Astrocyte (in vitro differentiated cells and primary cell): ENCODE results near the gene TRAFD1. TPM values are rescaled to one million over a fixed set of nuclear protein-coding genes. Genes with fewer than 3 reads are reported as not detected.

Experiments
- DNase-seq: peaks from one replicate; pipeline ENCODE4 v3.0.0-alpha.2; 2010; ENCODE audit warnings: low read depth
- FAIRE-seq: peaks from 2 replicates; lab custom pipeline; 2011; peaks lifted over from hg19 to GRCh38; lab: Jason Lieb, UNC
- H2AFZ ChIP-seq: 2 replicates; pipeline ENCODE4 v1.6.0; 2012; ENCODE audit warnings: low read depth, low read length, inconsistent platforms
- H3K27ac ChIP-seq: 2 replicates; pipeline ENCODE4 v1.5.1; 2011; ENCODE audit warnings: low read depth, low read length, inconsistent platforms
- H3K27me3 ChIP-seq: 2 replicates; pipeline ENCODE4 v1.6.0; 2011; ENCODE audit warnings: low read length, inconsistent platforms; ENCODE audit not compliant: insufficient read depth
- H3K36me3 ChIP-seq: 2 replicates; pipeline ENCODE4 v1.5.1; 2011; ENCODE audit warnings: low read length, inconsistent platforms; ENCODE audit not compliant: insufficient read depth
- H3K4me1 ChIP-seq: 2 replicates; pipeline ENCODE4 v1.5.1; 2011; ENCODE audit warnings: low read length, inconsistent platforms; ENCODE audit not compliant: insufficient read depth
- H3K4me2 ChIP-seq: 2 replicates; pipeline ENCODE4 v1.6.0; 2012; ENCODE audit warnings: low read length, inconsistent platforms
- H3K4me3 ChIP-seq: 2 replicates; pipeline ENCODE4 v1.5.1; 2011; ENCODE audit warnings: low read depth, mild to moderate bottlenecking, low read length, inconsistent platforms; ENCODE audit not compliant: insufficient read depth
- H3K79me2 ChIP-seq: 2 replicates; pipeline ENCODE4 v1.6.0; 2012; ENCODE audit warnings: mild to moderate bottlenecking, low read length, inconsistent platforms; ENCODE audit not compliant: insufficient read depth
- H3K9ac ChIP-seq: 2 replicates; pipeline ENCODE4 v1.6.0; 2012; ENCODE audit warnings: mild to moderate bottlenecking, low read length, inconsistent platforms
- H3K9me3 ChIP-seq: 2 replicates; pipeline ENCODE4 v1.5.1; 2012; ENCODE audit warnings: low read depth, mild to moderate bottlenecking, low read length, inconsistent platforms; ENCODE audit not compliant: insufficient read depth
- H4K20me1 ChIP-seq: 2 replicates; pipeline ENCODE4 v1.6.0; 2012; ENCODE audit warnings: low read length, inconsistent platforms; ENCODE audit not compliant: insufficient read depth
- H3K27ac Mint-ChIP-seq: one replicate; pipeline ENCODE4 v1.8.0; 2021; ENCODE audit warnings: mild to moderate bottlenecking, mixed read lengths; ENCODE audit not compliant: unreplicated experiment
- H3K27me3 Mint-ChIP-seq: one replicate; pipeline ENCODE4 v1.8.0; 2021; ENCODE audit warnings: low read depth, mixed read lengths; ENCODE audit not compliant: unreplicated experiment
- H3K36me3 Mint-ChIP-seq: one replicate; pipeline ENCODE4 v1.8.0; 2021; ENCODE audit warnings: low read depth, mixed read lengths; ENCODE audit not compliant: unreplicated experiment
- H3K4me1 Mint-ChIP-seq: one replicate; pipeline ENCODE4 v1.8.0; 2021; ENCODE audit warnings: low read depth, mixed read lengths; ENCODE audit not compliant: unreplicated experiment
- H3K4me3 Mint-ChIP-seq: one replicate; pipeline ENCODE4 v1.8.0; 2021; ENCODE audit warnings: mild to moderate bottlenecking, moderate library complexity, mixed read lengths; ENCODE audit not compliant: unreplicated experiment
- H3K9me3 Mint-ChIP-seq: one replicate; pipeline ENCODE4 v1.8.0; 2021; ENCODE audit warnings: mild to moderate bottlenecking, mixed read lengths; ENCODE audit not compliant: unreplicated experiment
- CTCF ChIP-seq: IDR thresholded peaks from 2 replicates; pipeline ENCODE4 v1.5.1; 2011; ENCODE audit warnings: low read depth, mild to moderate bottlenecking, inconsistent platforms, low read length, moderate library complexity; ENCODE audit not compliant: insufficient read depth
- EZH2 ChIP-seq: IDR thresholded peaks from 2 replicates; pipeline ENCODE4 v1.6.1; 2012; ENCODE audit warnings: mild to moderate bottlenecking, low read length, inconsistent platforms; ENCODE audit not compliant: insufficient read depth
- total RNA-seq: library from RNA; stranded (reverse); gene quantifications from 2 replicates; pipeline ENCODE4 v1.2.1, GENCODE V29; 2021

TRAFD1 gene
- total RNA-seq, 1 donor from 2014 or later, result 35.6 TPM

GRCh38 chr12:112131686-112132085 lies 6.3 kb downstream of the TRAFD1 start:
- H3K27me3 Mint-ChIP-seq, result no peaks in the 10 kb centered on the region
- Histone ChIP-seq H3K4me2 (no peak overlapping the region), H3K27ac (no peak overlapping the region), H3K4me3 (no peak overlapping the region), H3K4me1 (peaks cover 3% of the 10 kb centered on the region), H4K20me1 (peaks cover 23% of the 10 kb centered on the region), H3K36me3 (peaks cover 17% of the 10 kb centered on the region), H3K79me2 (peaks cover 47% of the 10 kb centered on the region), H3K9ac (no peak overlapping the region), H3K27me3 (no peaks in the 10 kb centered on the region), H2AFZ (no peak overlapping the region), H3K9me3 (no peaks in the 10 kb centered on the region)
- DNase-seq (no peak), FAIRE-seq (no peak)
- H3K4me3 Mint-ChIP-seq, result no peak overlapping the region
- H3K9me3 Mint-ChIP-seq, result no peaks in the 10 kb centered on the region
- TF ChIP-seq EZH2, result no peak
- no peak for TF ChIP-seq CTCF
- H3K4me1 Mint-ChIP-seq, result peaks cover 12% of the 10 kb centered on the region
- H3K27ac Mint-ChIP-seq, result no peak overlapping the region
- H3K36me3 Mint-ChIP-seq, result peaks cover 4% of the 10 kb centered on the region

- H3K4me1 ChIP-seq, result no peaks in the 10 kb centered on the region
- no peak overlapping the region for H3K4me2 ChIP-seq
- no peak overlapping the region for H3K9ac ChIP-seq
- H3K4me3 ChIP-seq, result no peak overlapping the region
- no peak for TF ChIP-seq EZH2
- TF ChIP-seq CTCF, result no peak
- DNase-seq (no peak), FAIRE-seq (no peak)
- H3K27ac ChIP-seq, result no peak overlapping the region
- Mint-ChIP-seq H3K36me3 (peaks cover 6% of the 10 kb centered on the region), H3K27ac (no peak overlapping the region), H3K27me3 (no peaks in the 10 kb centered on the region), H3K4me1 (peaks cover 6% of the 10 kb centered on the region), H3K4me3 (no peak overlapping the region), H3K9me3 (no peaks in the 10 kb centered on the region)
- peaks cover 31% of the 10 kb centered on the region for H3K79me2 ChIP-seq
- no peaks in the 10 kb centered on the region for H3K27me3 ChIP-seq
- H3K9me3 ChIP-seq, result no peaks in the 10 kb centered on the region
- H4K20me1 ChIP-seq, result peaks cover 12% of the 10 kb centered on the region
- peaks cover 24% of the 10 kb centered on the region for H3K36me3 ChIP-seq
- H2AFZ ChIP-seq, result no peak overlapping the region
These were observed 8.1 kb downstream of the TRAFD1 start for GRCh38 chr12:112133418-112133817.

GRCh38 chr12:112134731-112135130 lies 9.4 kb downstream of the TRAFD1 start:
- H3K9me3 ChIP-seq, result no peaks in the 10 kb centered on the region
- H2AFZ ChIP-seq, result no peak overlapping the region
- peaks cover 2% of the 10 kb centered on the region for H3K4me1 Mint-ChIP-seq
- peaks cover 6% of the 10 kb centered on the region for H3K36me3 Mint-ChIP-seq
- H3K79me2 ChIP-seq, result peaks cover 19% of the 10 kb centered on the region
- H3K27ac Mint-ChIP-seq, result no peak overlapping the region
- no peak overlapping the region for H3K9ac ChIP-seq
- H3K27me3 ChIP-seq, result no peaks in the 10 kb centered on the region
- peaks cover 32% of the 10 kb centered on the region for H3K36me3 ChIP-seq
- no peak overlapping the region for H3K27ac ChIP-seq
- no peak for FAIRE-seq
- no peaks in the 10 kb centered on the region for H3K9me3 Mint-ChIP-seq
- no peaks in the 10 kb centered on the region for H3K27me3 Mint-ChIP-seq
- no peak overlapping the region for H3K4me3 ChIP-seq
- TF ChIP-seq CTCF (no peak), EZH2 (no peak)
- peaks cover 12% of the 10 kb centered on the region for H4K20me1 ChIP-seq
- no peaks in the 10 kb centered on the region for H3K4me1 ChIP-seq
- H3K4me3 Mint-ChIP-seq, result no peak overlapping the region
- no peak for DNase-seq
- H3K4me2 ChIP-seq, result no peak overlapping the region
